Keratinocyte (primary cell): ENCODE results near the gene KBTBD2.

Source experiments
- CTCF ChIP-seq, 3 experiments: IDR thresholded peaks in 1 of 3; conservative IDR thresholded peaks in 1 of 3; optimal IDR thresholded peaks in 1 of 3; 2 replicates in 2 of 3; 3 replicates in 1 of 3; pipeline versions ENCODE3 to v1.5.1; 2011; ENCODE audit warnings: low read length in 3 of 3, mild to moderate bottlenecking in 3 of 3, moderate library complexity in 2 of 3, control low read depth in 1 of 3, inconsistent platforms in 1 of 3; ENCODE audit not compliant: insufficient read depth in 2 of 3; ENCODE audit errors: extremely low read depth in 1 of 3
- EZH2 ChIP-seq: IDR thresholded peaks from one replicate; pipeline ENCODE4 v1.6.1; 2012; ENCODE audit warnings: inconsistent platforms, mild to moderate bottlenecking, low read length, moderate library complexity

- TF ChIP-seq CTCF (optimal IDR thresholded peaks at IDR 0.05 in 1 of 3, IDR thresholded peaks at IDR 0.05 in 1 of 3, conservative IDR thresholded peaks at IDR 0.05 in 1 of 3; ENCODE audit: extremely low read depth in 1 of 3, insufficient read depth in 2 of 3, low read length in 3 of 3): no peak
- no peak for TF ChIP-seq EZH2
Measured at GRCh38 chr7:32905175-32905662, 13.7 kb upstream of the KBTBD2 start.
